ENCODE results near the gene CHPT1. TPM values are rescaled to one million over a fixed set of nuclear protein-coding genes. Genes with fewer than 3 reads are reported as not detected.
A peak's percentile ranks its signal among the peaks of the same experiment; 100 is the strongest.

CHPT1 gene
- total and polyA plus RNA-seq, 9 of the 15 experiments (the other 6 are each of a cell fraction or from before 2014, with no cell fraction given): 15.3 to 210 (median 91.9) TPM

- peak; percentile 3; the same call in 1 of the 2 replicates for TF ChIP-seq REST (IDR thresholded peaks at IDR 0.05; ENCODE audit: borderline replicate concordance)
- no peak for TF ChIP-seq REST (CRISPR knock-in tag; IDR thresholded peaks at IDR 0.05; ENCODE audit: low read depth)
- no peak for TF ChIP-seq ZNF436 (CRISPR knock-in tag; IDR thresholded peaks at IDR 0.05)
- TF ChIP-seq HNRNPH1 (optimal IDR thresholded peaks at IDR 0.05; ENCODE audit: low read depth, low read length): no peak
- no peak for TF ChIP-seq ZNF75A (CRISPR knock-in tag; IDR thresholded peaks at IDR 0.05)
- no peak for TF ChIP-seq ILK (tag; IDR thresholded peaks at IDR 0.05; ENCODE audit: borderline replicate concordance, low read depth)
- no peak for TF ChIP-seq ZFPM2 (CRISPR knock-in tag; IDR thresholded peaks at IDR 0.05)
- TF ChIP-seq ZBTB34 (CRISPR knock-in tag; IDR thresholded peaks at IDR 0.05): no peak
- TF ChIP-seq BACH1 (tag; IDR thresholded peaks at IDR 0.05): no peak; the same call in 1 of the 2 replicates
- no peak for TF ChIP-seq ZNF174 (CRISPR knock-in tag; IDR thresholded peaks at IDR 0.05)
- no peak for TF ChIP-seq MBD2 (IDR thresholded peaks at IDR 0.05; ENCODE audit: borderline replicate concordance, low read depth)
- TF ChIP-seq NCOR1 (IDR thresholded peaks at IDR 0.05): no peak
- no peak for TF ChIP-seq NELFE (IDR thresholded peaks at IDR 0.05; ENCODE audit: insufficient read depth, insufficient read length)
- peak; percentile 54; the same call in 1 of the 2 replicates for TF ChIP-seq NFRKB (IDR thresholded peaks at IDR 0.05; ENCODE audit: low read depth)
- no peak for TF ChIP-seq ZEB2 (IDR thresholded peaks at IDR 0.05)
- no peak for TF ChIP-seq ZNF668 (CRISPR knock-in tag; IDR thresholded peaks at IDR 0.05)
- no peak; the same call in 1 of the 2 replicates for TF ChIP-seq ERF (CRISPR knock-in tag; IDR thresholded peaks at IDR 0.05)
- no peak for TF ChIP-seq SRSF1 (IDR thresholded peaks at IDR 0.05; ENCODE audit: low read depth, low read length)
- TF ChIP-seq ZKSCAN8 (CRISPR knock-in tag; IDR thresholded peaks at IDR 0.05): no peak; the same call in 1 of the 2 replicates
- no peak for TF ChIP-seq PHB (CRISPR knock-in tag; IDR thresholded peaks at IDR 0.05)
- no peak for TF ChIP-seq KAT8 (IDR thresholded peaks at IDR 0.05; ENCODE audit: low read depth)
- TF ChIP-seq CHCHD3 (CRISPR knock-in tag; IDR thresholded peaks at IDR 0.05): no peak
Measured at GRCh38 chr12:101697930-101698799, 725 bp downstream of the CHPT1 start (continued).

Measured in K562 (cell line).